HL-60/S4 (cell line): ENCODE measurements around the gene HM13.
"Not testable (repeated sequence)": the region's sequence is repeated elsewhere in the genome, so short reads cannot be mapped to it uniquely, and the experiment has no call there.

Experiments used
- in situ Hi-C: fragments of 300-500 bp; cut with MboI; formaldehyde crosslinking; loops from 2 replicates; pipeline ENCODE4 v1.14.3; 2022; ENCODE audit warnings: low sequenced_read_pairs

HM13 gene

GRCh38 chr20:31565699-31566318, 51.6 kb downstream of the HM13 start:
- in situ Hi-C loops = no loop called here

- in situ Hi-C loops = no loop called here
These were observed 52.0 kb downstream of the HM13 start for GRCh38 chr20:31566319-31566657.

GRCh38 chr20:31566658-31567379, 52.6 kb downstream of the HM13 start:
- in situ Hi-C loops = no loop called here

- in situ Hi-C loops = no loop called here
These were observed 53.1 kb downstream of the HM13 start for GRCh38 chr20:31567380-31567720.

GRCh38 chr20:31568041-31568731, 53.9 kb downstream of the HM13 start:
- in situ Hi-C loops = no loop called here

- in situ Hi-C loops = no loop called here
These were observed 54.5 kb downstream of the HM13 start for GRCh38 chr20:31568773-31569162.

- in situ Hi-C loops = no loop called here
These were observed 55.1 kb downstream of the HM13 start for GRCh38 chr20:31569163-31570020.

- in situ Hi-C loops = no loop called here
These were observed 55.8 kb downstream of the HM13 start for GRCh38 chr20:31570021-31570463.

GRCh38 chr20:31570735-31571617, 56.7 kb downstream of the HM13 start:
- in situ Hi-C loops = no loop called here

GRCh38 chr20:31572042-31572700, 57.9 kb downstream of the HM13 start:
- in situ Hi-C loops = no loop called here

GRCh38 chr20:31572701-31573554, 58.7 kb downstream of the HM13 start:
- in situ Hi-C loops = no loop called here

- in situ Hi-C loops = no loop called here
These were observed 59.5 kb downstream of the HM13 start for GRCh38 chr20:31573555-31574321.

GRCh38 chr20:31574986-31575385, 60.7 kb downstream of the HM13 start:
- in situ Hi-C loops = not testable (repeated sequence)

- in situ Hi-C loops = no loop called here
These were observed 62.5 kb downstream of the HM13 start for GRCh38 chr20:31576751-31577150.

GRCh38 chr20:31577194-31577593, 63.0 kb downstream of the HM13 start:
- in situ Hi-C loops = no loop called here

GRCh38 chr20:31578448-31579138, 64.4 kb downstream of the HM13 start:
- in situ Hi-C loops = no loop called here

- in situ Hi-C loops = no loop called here
These were observed 65.0 kb downstream of the HM13 start for GRCh38 chr20:31579245-31579644.
